ENCODE data around the gene LAMA3.

DNA sequence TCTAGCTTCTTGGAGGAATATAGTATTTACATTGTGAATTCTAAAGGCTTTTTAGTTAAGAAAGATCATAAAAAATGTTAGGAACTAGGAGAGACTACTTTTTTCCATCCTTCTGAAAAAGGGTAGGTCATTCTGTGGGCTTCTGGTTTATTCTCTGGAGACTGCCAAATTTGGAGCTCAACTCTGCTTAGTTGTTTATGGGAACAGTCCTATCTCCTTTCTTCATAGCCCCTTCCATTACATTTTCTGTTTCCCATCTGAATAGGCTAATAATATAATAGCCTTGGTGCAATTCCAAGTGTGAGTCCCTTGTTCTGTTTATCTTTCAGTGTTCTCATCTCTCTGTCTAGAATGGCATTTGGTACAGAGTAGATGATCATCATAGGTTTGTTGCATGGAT is 15.6 kb downstream of the LAMA3 start:
- TF ChIP-seq, protein P1, sequence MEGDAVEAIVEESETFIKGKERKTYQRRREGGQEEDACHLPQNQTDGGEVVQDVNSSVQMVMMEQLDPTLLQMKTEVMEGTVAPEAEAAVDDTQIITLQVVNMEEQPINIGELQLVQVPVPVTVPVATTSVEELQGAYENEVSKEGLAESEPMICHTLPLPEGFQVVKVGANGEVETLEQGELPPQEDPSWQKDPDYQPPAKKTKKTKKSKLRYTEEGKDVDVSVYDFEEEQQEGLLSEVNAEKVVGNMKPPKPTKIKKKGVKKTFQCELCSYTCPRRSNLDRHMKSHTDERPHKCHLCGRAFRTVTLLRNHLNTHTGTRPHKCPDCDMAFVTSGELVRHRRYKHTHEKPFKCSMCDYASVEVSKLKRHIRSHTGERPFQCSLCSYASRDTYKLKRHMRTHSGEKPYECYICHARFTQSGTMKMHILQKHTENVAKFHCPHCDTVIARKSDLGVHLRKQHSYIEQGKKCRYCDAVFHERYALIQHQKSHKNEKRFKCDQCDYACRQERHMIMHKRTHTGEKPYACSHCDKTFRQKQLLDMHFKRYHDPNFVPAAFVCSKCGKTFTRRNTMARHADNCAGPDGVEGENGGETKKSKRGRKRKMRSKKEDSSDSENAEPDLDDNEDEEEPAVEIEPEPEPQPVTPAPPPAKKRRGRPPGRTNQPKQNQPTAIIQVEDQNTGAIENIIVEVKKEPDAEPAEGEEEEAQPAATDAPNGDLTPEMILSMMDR (IDR thresholded peaks at IDR 0.05) = no peak
- no peak for TF ChIP-seq EZH2 (IDR thresholded peaks at IDR 0.05)

All from neural progenitor cell (in vitro differentiated cells).